HepG2 (cell line): ENCODE results near the gene ZDHHC16. TPM values are rescaled to one million over a fixed set of nuclear protein-coding genes. Genes with fewer than 3 reads are reported as not detected.

Experiments
- ATF7-NPFF ChIP-seq: sonication (generic); formaldehyde crosslinking; IDR thresholded peaks from 2 replicates; pipeline ENCODE4 v1.8.1; 2023; ENCODE audit warnings: mild to moderate bottlenecking, low read depth, missing genetic modification reagents, moderate library complexity
- CSRNP2 ChIP-seq: sonication (generic); formaldehyde crosslinking; conservative IDR thresholded peaks from 2 replicates; pipeline ENCODE4 v1.8.0; 2022; ENCODE audit warnings: low read depth, missing genetic modification reagents
- CTCF ChIP-seq: sonication (generic); formaldehyde crosslinking; IDR thresholded peaks from 2 replicates; pipeline ENCODE4 v1.5.0; 2020; ENCODE audit warnings: mild to moderate bottlenecking, missing genetic modification reagents, moderate library complexity
- GZF1 ChIP-seq: sonication (generic); formaldehyde crosslinking; IDR thresholded peaks from 2 replicates; pipeline ENCODE4 v1.5.1; 2020; ENCODE audit warnings: mild to moderate bottlenecking, missing genetic modification reagents
- HMG20B ChIP-seq: conservative IDR thresholded peaks from 2 replicates; pipeline ENCODE4 v1.6.1; 2016; ENCODE audit warnings: missing genetic modification reagents, missing compliant biosample characterization
- HNRNPK ChIP-seq: fragments of 200-400 bp; formaldehyde crosslinking; IDR thresholded peaks from 2 replicates; pipeline ENCODE4 v1.6.1; 2018; ENCODE audit warnings: low read length, low read depth, moderate library complexity, mild to moderate bottlenecking; ENCODE audit not compliant: poor library complexity, severe bottlenecking
- MLXIP ChIP-seq: sonication (generic); formaldehyde crosslinking; IDR thresholded peaks from 2 replicates; pipeline ENCODE4 v1.9.0; 2021; ENCODE audit warnings: missing genetic modification reagents, borderline replicate concordance
- SP5 ChIP-seq: IDR thresholded peaks from 2 replicates; pipeline ENCODE4 v1.6.1; 2016; ENCODE audit warnings: low read depth, borderline replicate concordance
- TARDBP ChIP-seq: sonication (generic); formaldehyde crosslinking; IDR thresholded peaks from 2 replicates; pipeline ENCODE4 v1.8.0; 2022; ENCODE audit warnings: mild to moderate bottlenecking, missing genetic modification reagents
- TFDP1 ChIP-seq: IDR thresholded peaks from 2 replicates; pipeline ENCODE4 v1.6.1; 2016; ENCODE audit warnings: missing compliant biosample characterization, missing genetic modification reagents, borderline replicate concordance
- THAP11 ChIP-seq: IDR thresholded peaks from 2 replicates; pipeline ENCODE4 v1.6.1; 2016; ENCODE audit warnings: missing biosample characterization, missing genetic modification reagents
- ZBTB42 ChIP-seq: sonication (generic); formaldehyde crosslinking; IDR thresholded peaks from 2 replicates; pipeline ENCODE4 v1.5.0; 2020; ENCODE audit warnings: mild to moderate bottlenecking, missing genetic modification reagents
- ZFAT ChIP-seq: sonication (generic); formaldehyde crosslinking; conservative IDR thresholded peaks from 2 replicates; pipeline ENCODE4 v1.8.1; 2023; ENCODE audit warnings: missing genetic modification reagents, inconsistent platforms
- ZFY ChIP-seq: sonication (generic); formaldehyde crosslinking; IDR thresholded peaks from 2 replicates; pipeline ENCODE4 v1.4.0; 2020; ENCODE audit warnings: missing genetic modification reagents
- ZKSCAN8 ChIP-seq: IDR thresholded peaks from 2 replicates; pipeline ENCODE4 v1.6.1; 2016; ENCODE audit warnings: borderline replicate concordance, missing genetic modification reagents, missing compliant biosample characterization
- ZNF329 ChIP-seq: sonication (generic); formaldehyde crosslinking; IDR thresholded peaks from 2 replicates; pipeline ENCODE4 v1.9.0; 2021; ENCODE audit warnings: low read depth, mild to moderate bottlenecking, missing genetic modification reagents
- ZNF720 ChIP-seq: sonication (generic); formaldehyde crosslinking; IDR thresholded peaks from 2 replicates; pipeline ENCODE4 v1.4.0; 2020; ENCODE audit warnings: missing genetic modification reagents
- ZNF737 ChIP-seq: sonication (generic); formaldehyde crosslinking; IDR thresholded peaks from 2 replicates; pipeline ENCODE4 v1.5.0; 2020; ENCODE audit warnings: missing genetic modification reagents, mild to moderate bottlenecking, borderline replicate concordance
- ZNF773 ChIP-seq: sonication (generic); formaldehyde crosslinking; IDR thresholded peaks from 2 replicates; pipeline ENCODE4 v1.4.0; 2020; ENCODE audit warnings: missing genetic modification reagents, borderline replicate concordance
- polyA plus RNA-seq, 8 experiments: library from polyadenylated mRNA; depleted of rRNA in 3 of 8; stranded (reverse) in 7 of 8; unstranded in 1 of 8; fragments of >200 nt; fragmentation: Illumina TruSeq in 4 of 8; extraction: Trizol in 4 of 8; gene quantifications; 2 replicates each; pipeline versions ENCODE4 v1.2.1 to v1.2.3, GENCODE V29; 2011 to 2016; ENCODE audit warnings: low read depth in 4 of 8, missing spikeins in 1 of 8, mixed read lengths in 1 of 8; ENCODE audit not compliant: insufficient read depth in 1 of 8
- total RNA-seq, 5 experiments: library from RNA; depleted of rRNA; stranded (reverse); fragments of >200 nt; fragmentation: Illumina TruSeq; extraction: Trizol; gene quantifications; 2 replicates each; pipeline ENCODE4 v1.2.3, GENCODE V29; 2016; ENCODE audit warnings: low read depth in 1 of 5

ZDHHC16 gene
- total and polyA plus RNA-seq, 2 of the 13 experiments (the other 11 are each of a cell fraction or from before 2014, with no cell fraction given): 40.8 to 41.8 TPM

GRCh38 chr10:97498841-97499560 lies 53.0 kb downstream of the ZDHHC16 start, which contains the start of gene UBTD1 (continued):
- TF ChIP-seq HNRNPK (peak; percentile 5), ZNF737 (no peak), TARDBP (CRISPR knock-in tag) (no peak), HMG20B (no peak), ZNF329 (CRISPR knock-in tag) (0 out of 2 replicates have a peak, but pooled peaks have one; percentile 9), ZFAT (CRISPR knock-in tag) (no peak), THAP11 (CRISPR knock-in tag) (no peak), MLXIP (CRISPR knock-in tag) (no peak), ZBTB42 (CRISPR knock-in tag) (no peak), ATF7-NPFF (CRISPR knock-in tag) (0 out of 2 replicates have a peak, but pooled peaks have one; percentile 39), CTCF (CRISPR knock-in tag) (peak; percentile 17; the same call in 1 of the 2 replicates), CSRNP2 (CRISPR knock-in tag) (no peak), ZNF720 (CRISPR knock-in tag) (no peak), ZNF773 (CRISPR knock-in tag) (no peak), SP5 (CRISPR knock-in tag) (no peak), TFDP1 (CRISPR knock-in tag) (no peak), ZKSCAN8 (no peak), GZF1 (CRISPR knock-in tag) (no peak), ZFY (CRISPR knock-in tag) (no peak; the same call in none of the 2 replicates)
